Measurements from ENCODE around the gene IMPACT.

The IMPACT gene

GRCh38 chr18:24470022-24470618, 43.6 kb downstream of the IMPACT start:
- TF ChIP-seq, protein P1, sequence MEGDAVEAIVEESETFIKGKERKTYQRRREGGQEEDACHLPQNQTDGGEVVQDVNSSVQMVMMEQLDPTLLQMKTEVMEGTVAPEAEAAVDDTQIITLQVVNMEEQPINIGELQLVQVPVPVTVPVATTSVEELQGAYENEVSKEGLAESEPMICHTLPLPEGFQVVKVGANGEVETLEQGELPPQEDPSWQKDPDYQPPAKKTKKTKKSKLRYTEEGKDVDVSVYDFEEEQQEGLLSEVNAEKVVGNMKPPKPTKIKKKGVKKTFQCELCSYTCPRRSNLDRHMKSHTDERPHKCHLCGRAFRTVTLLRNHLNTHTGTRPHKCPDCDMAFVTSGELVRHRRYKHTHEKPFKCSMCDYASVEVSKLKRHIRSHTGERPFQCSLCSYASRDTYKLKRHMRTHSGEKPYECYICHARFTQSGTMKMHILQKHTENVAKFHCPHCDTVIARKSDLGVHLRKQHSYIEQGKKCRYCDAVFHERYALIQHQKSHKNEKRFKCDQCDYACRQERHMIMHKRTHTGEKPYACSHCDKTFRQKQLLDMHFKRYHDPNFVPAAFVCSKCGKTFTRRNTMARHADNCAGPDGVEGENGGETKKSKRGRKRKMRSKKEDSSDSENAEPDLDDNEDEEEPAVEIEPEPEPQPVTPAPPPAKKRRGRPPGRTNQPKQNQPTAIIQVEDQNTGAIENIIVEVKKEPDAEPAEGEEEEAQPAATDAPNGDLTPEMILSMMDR (IDR thresholded peaks at IDR 0.05; ENCODE audit: control insufficient read depth, insufficient read depth, low read depth, low read length, missing control alignments), result no peak
- H3K4me3 ChIP-seq (ENCODE audit: control insufficient read depth, low read depth, low read length), result no peak overlapping the region
- no peak for DNase-seq (ENCODE audit: low read depth)

DNA sequence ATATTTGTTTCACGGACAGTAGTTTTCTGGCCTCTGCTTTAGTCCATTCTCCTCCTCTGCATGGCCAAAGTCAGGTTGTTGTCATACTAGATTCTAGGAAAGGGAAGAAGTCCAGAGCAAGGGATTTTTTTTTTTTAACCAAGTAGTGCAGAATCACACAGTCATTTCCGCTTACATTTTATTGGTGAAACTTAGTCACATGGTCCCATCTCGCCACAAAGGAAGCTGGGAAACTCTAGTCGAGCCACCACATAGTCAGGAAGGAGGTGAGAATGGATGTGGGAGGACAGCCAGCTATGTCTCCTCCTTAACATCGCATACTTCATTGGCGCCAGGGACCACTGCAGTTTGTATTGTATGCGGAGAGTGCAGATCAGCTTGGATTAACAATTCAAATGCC, 44.3 kb downstream of the IMPACT start:
- DNase-seq (ENCODE audit: low read depth), result no peak
- TF ChIP-seq, protein P1 (IDR thresholded peaks at IDR 0.05; ENCODE audit: control insufficient read depth, insufficient read depth, low read depth, low read length, missing control alignments), result no peak
- H3K4me3 ChIP-seq (ENCODE audit: control insufficient read depth, low read depth, low read length), result no peak overlapping the region

- H3K4me3 ChIP-seq (ENCODE audit: control insufficient read depth, low read depth, low read length), result no peak overlapping the region
- TF ChIP-seq, protein P1 (IDR thresholded peaks at IDR 0.05; ENCODE audit: control insufficient read depth, insufficient read depth, low read depth, low read length, missing control alignments), result no peak
- no peak for DNase-seq (ENCODE audit: low read depth)
These were observed 46.1 kb downstream of the IMPACT start for GRCh38 chr18:24472591-24472990.

DNA sequence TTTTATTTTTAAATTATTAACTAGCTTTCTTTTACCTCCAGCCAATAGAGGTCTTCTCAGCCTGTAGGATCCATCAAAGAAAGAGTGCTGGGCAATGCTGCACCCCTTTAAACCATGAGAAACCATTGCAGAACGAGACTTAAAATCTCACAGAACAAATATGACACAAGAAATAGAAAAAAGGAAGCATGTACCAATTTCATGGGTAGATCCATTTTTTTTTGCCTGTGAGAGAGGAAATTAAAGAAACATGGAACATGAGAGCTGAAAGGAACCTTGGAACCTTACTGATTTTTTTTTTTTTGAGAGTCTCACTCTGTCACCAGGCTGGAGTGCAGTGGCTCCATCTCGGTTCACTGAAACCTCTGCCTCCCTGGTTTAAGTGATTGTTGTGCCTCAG, 47.9 kb downstream of the IMPACT start:
- TF ChIP-seq, protein P1 (IDR thresholded peaks at IDR 0.05; ENCODE audit: control insufficient read depth, insufficient read depth, low read depth, low read length, missing control alignments), result no peak
- no peak overlapping the region for H3K4me3 ChIP-seq (ENCODE audit: control insufficient read depth, low read depth, low read length)
- no peak for DNase-seq (ENCODE audit: low read depth)

GRCh38 chr18:24475926-24476589, 49.6 kb downstream of the IMPACT start:
- TF ChIP-seq, protein P1 (IDR thresholded peaks at IDR 0.05; ENCODE audit: control insufficient read depth, insufficient read depth, low read depth, low read length, missing control alignments), result no peak
- no peak for DNase-seq (ENCODE audit: low read depth)

DNA sequence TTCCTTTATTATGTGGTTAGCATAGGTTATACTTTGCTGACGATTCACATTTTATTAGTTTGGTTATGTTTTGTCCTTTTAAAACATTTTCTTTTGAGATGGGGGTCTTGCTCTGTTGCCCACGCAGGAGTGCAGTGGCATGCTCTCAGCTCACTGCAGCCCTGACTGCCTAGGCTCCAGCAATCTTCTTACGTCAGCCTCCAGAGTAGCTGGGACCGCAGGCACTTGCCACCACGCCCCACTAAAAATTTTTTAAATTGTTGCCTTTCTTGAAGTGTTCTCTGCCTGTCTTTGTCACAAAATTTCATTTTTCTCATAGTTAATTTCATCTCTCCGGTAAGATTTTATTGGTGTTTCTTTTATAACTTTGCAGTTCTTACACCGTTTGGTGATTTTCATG, 52.9 kb downstream of the IMPACT start:
- TF ChIP-seq, protein P1 (IDR thresholded peaks at IDR 0.05; ENCODE audit: control insufficient read depth, insufficient read depth, low read depth, low read length, missing control alignments), result no peak
- no peak for DNase-seq (ENCODE audit: low read depth)
- no peak overlapping the region for H3K4me3 ChIP-seq (ENCODE audit: control insufficient read depth, low read depth, low read length)

More at GRCh38 chr18:24475926-24476589, 49.6 kb downstream of the IMPACT start:
- H3K4me3 ChIP-seq (ENCODE audit: control insufficient read depth, low read depth, low read length), result no peak overlapping the region
